Large intestine (tissue), 3 donors: ENCODE results near the gene P2RY12. TPM values are rescaled to one million over a fixed set of nuclear protein-coding genes. Genes with fewer than 3 reads are reported as not detected.

ENCODE experiments used
- DNase-seq, 2 donors: peaks; one replicate each; pipeline versions ENCODE4 v3.0.0 to v3.0.0-alpha.2; 2013
- H3K27ac ChIP-seq: one replicate; pipeline ENCODE4 v1.5.1; 2013; ENCODE audit warnings: low read length
- H3K27me3 ChIP-seq: 2 replicates; pipeline ENCODE4 v1.6.1; 2013; ENCODE audit warnings: low read length; ENCODE audit not compliant: control insufficient read depth, insufficient read depth
- H3K36me3 ChIP-seq: 2 replicates; pipeline ENCODE4 v1.6.1; 2013; ENCODE audit warnings: low read length; ENCODE audit not compliant: control insufficient read depth, insufficient read depth
- H3K4me1 ChIP-seq: one replicate; pipeline ENCODE4 v1.6.1; 2013; ENCODE audit warnings: low read length; ENCODE audit not compliant: control insufficient read depth, insufficient read depth
- H3K4me3 ChIP-seq: one replicate; pipeline ENCODE4 v1.5.1; 2013; ENCODE audit warnings: low read length
- H3K9me3 ChIP-seq: one replicate; pipeline ENCODE4 v1.6.1; 2013; ENCODE audit warnings: mild to moderate bottlenecking, low read depth, low read length, moderate library complexity; ENCODE audit not compliant: control insufficient read depth
- WGBS: methylation state at CpG from one replicate; pipeline ENCODE4 v1.1.5; 2013; ENCODE audit warnings: low lambda C conversion rate; ENCODE audit not compliant: insufficient coverage; 5-methylcytosine and 5-hydroxymethylcytosine counted together
- polyA plus RNA-seq: library from polyadenylated mRNA; unstranded; fragments of 120-200 nt; gene quantifications from one replicate; pipeline ENCODE4 v1.2.1, GENCODE V29; 2013

P2RY12 gene
- polyA plus RNA-seq, 1 donor = 2.3 TPM

DNA sequence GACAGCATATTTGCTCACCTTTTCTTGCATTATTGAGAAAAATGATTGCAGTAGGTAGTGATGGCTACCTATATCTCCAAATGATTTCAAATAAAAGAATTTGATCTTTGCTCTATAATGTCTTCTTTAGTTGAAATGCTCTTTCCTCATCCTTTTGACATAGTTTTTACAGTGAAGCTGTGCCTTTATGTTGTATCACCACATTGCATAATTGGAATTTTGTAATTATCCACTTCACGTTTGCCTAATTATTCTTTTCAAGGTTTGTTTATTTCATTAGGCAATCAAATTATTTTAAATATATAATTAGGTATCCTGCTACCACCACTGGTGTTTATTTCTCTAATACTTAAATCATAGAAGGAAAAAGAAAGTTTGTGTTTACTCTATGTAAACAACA is 33.9 kb downstream of the P2RY12 start:
- no peaks in the 10 kb centered on the region for H3K9me3 ChIP-seq
- no peaks in the 10 kb centered on the region for H3K4me1 ChIP-seq
- H3K27ac ChIP-seq = no peak overlapping the region
- no peaks in the 10 kb centered on the region for H3K36me3 ChIP-seq
- H3K4me3 ChIP-seq = no peak overlapping the region
- no peak for DNase-seq
- H3K27me3 ChIP-seq = no peaks in the 10 kb centered on the region
- 89% methylated on average over 1 of the region's 1 CpG for WGBS

DNA sequence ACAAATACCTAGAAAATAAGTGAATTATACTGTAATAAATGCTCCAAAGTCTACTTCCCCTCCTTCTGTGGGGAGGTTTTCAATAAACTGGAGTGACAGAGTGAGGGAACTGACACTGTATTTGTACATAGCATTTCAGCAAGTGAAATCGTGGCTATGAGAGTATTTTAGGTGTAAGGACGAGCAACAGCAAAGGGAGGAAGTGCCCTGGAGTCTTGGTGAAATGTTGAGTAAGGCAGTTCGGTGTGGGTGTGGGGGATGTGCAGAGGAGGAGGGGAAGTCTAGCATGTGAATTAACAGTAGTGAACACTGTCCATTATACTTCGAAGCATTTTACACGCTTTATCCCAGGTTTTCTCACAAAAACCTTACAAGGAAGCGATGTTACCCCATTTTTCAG is 37.1 kb downstream of the P2RY12 start:
- no peak overlapping the region for H3K27ac ChIP-seq
- H3K9me3 ChIP-seq = no peaks in the 10 kb centered on the region
- DNase-seq = no peak
- no peak overlapping the region for H3K4me3 ChIP-seq
- no peaks in the 10 kb centered on the region for H3K4me1 ChIP-seq
- no peaks in the 10 kb centered on the region for H3K27me3 ChIP-seq
- WGBS = 92% methylated on average over 4 of the region's 6 CpGs
- H3K36me3 ChIP-seq = no peaks in the 10 kb centered on the region

DNA sequence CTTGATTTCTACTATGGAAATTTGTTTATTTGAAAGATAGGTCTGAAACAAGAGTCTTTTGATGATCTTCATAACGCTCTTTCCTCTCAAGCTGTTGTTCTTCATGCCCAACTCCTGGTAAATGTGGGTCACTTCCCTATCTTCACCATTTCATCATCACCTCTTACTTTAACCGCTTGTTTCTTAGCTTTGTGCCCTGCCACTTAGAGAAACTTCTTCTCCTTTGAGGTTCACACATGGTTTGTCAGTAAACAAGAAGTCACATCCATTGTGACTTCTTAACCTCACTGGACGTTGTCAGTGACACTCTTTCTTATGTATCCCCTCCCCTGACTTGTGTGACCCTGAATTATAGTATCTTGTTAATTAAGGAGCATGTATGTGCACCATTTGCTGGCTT is 38.3 kb downstream of the P2RY12 start:
- no peak for DNase-seq
- H3K27ac ChIP-seq = peak overlapping the region; percentile 2
- 100% methylated on average over 1 of the region's 3 CpGs for WGBS

DNA sequence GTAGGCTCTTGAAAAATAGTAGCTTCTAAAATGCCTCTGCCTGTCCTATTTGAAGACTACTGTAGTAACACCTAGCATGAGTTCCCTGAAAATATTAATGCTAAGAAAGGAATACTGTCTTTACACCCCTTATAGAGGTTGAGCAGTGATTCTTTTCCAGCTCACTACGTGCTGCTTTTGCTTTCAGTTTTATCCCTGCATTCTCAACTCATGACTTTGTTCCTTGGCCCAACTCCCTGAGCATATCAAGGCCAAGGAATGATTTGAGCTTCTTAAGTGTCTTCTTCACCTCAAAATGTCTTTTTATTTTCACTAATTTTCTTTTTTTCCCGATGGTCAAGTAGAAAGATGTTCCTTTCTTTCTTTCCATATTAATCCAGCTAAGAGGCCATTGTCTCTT is 38.7 kb downstream of the P2RY12 start:
- peak overlapping the region; percentile 2 for H3K27ac ChIP-seq

More for the DNA sequence above, 38.3 kb downstream of the P2RY12 start:
- no peaks in the 10 kb centered on the region for H3K9me3 ChIP-seq
- H3K27me3 ChIP-seq = no peaks in the 10 kb centered on the region
- no peak overlapping the region for H3K4me3 ChIP-seq
- no peaks in the 10 kb centered on the region for H3K36me3 ChIP-seq
- no peaks in the 10 kb centered on the region for H3K4me1 ChIP-seq

DNA sequence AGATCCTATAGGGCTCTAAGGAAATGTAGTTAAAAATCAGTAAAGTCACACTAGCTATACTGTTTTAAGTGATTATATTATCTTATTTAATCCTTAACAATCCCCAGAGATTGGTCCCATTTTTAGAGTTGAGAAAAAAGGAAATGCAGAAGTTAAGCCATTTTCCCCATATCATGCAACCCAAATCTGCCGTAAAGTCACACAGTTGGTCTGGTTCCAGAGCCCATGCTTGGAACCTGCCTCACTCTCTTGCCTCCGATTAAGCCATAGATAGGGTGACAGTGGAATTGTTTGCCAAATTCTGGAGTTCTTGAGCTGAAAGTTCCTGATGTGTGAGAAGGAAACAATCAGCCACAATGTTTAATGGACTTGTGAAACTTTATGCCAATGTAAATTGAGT is 52.9 kb downstream of the P2RY12 start:
- no peak overlapping the region for H3K4me3 ChIP-seq
- H3K4me1 ChIP-seq = no peaks in the 10 kb centered on the region
- no peaks in the 10 kb centered on the region for H3K27me3 ChIP-seq
- H3K9me3 ChIP-seq = no peaks in the 10 kb centered on the region
- DNase-seq = no peak
- H3K36me3 ChIP-seq = no peaks in the 10 kb centered on the region
- no peak overlapping the region for H3K27ac ChIP-seq
- WGBS = no CpG with 5 or more reads among the region's 2 CpGs

More for the DNA sequence above, 38.7 kb downstream of the P2RY12 start:
- no peaks in the 10 kb centered on the region for H3K27me3 ChIP-seq
- WGBS = 70% methylated on average over 2 of the region's 2 CpGs
- DNase-seq = peak; percentile 39 to 57
- H3K9me3 ChIP-seq = no peaks in the 10 kb centered on the region
- H3K36me3 ChIP-seq = no peaks in the 10 kb centered on the region
- H3K4me3 ChIP-seq = no peak overlapping the region
- H3K4me1 ChIP-seq = no peaks in the 10 kb centered on the region

DNA sequence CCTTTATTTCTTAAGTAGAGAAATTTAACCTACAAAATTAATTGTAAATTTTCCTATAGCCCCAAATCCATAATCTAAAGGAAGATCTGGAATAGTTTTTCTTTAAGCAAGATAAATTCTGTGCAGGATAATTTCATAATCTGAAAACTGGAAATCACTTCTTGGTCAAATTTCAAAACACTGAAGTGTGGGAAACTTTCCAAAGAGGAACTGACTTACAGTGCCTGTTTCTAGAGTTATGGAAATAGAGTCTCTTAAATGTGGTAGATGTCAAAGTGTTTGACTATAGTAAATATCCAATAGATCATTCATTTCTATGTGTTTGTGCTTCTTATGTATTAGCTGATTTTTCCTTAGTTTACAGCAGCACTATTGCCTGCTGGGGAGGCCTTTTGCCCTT is 53.7 kb downstream of the P2RY12 start:
- H3K27me3 ChIP-seq = no peaks in the 10 kb centered on the region
- H3K4me1 ChIP-seq = no peaks in the 10 kb centered on the region
- H3K27ac ChIP-seq = no peak overlapping the region
- H3K36me3 ChIP-seq = no peaks in the 10 kb centered on the region
- DNase-seq = no peak
- H3K4me3 ChIP-seq = no peak overlapping the region
- H3K9me3 ChIP-seq = no peaks in the 10 kb centered on the region

DNA sequence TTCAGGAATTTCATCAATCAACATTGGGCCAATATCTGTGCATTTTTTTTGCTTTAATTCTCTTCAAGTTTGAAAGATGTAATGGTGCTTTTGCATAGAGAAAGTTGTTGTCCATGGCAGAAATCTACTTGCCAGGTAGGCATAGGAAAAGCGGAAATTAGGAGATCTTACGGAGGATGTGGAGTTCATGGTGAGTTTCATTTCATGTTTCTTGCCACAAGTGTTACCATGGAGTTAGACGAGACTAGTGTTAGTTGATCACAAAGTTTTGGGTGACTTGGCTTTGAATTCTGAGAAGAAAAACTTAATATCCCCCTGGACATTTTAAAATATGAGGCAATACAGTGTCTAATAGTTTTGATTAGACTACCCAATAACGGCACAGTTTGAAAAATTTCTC is 54.2 kb downstream of the P2RY12 start:
- WGBS = 0% methylated on average over 1 of the region's 4 CpGs
- H3K9me3 ChIP-seq = no peaks in the 10 kb centered on the region
- no peaks in the 10 kb centered on the region for H3K36me3 ChIP-seq
- no peaks in the 10 kb centered on the region for H3K4me1 ChIP-seq
- H3K4me3 ChIP-seq = no peak overlapping the region
- no peak overlapping the region for H3K27ac ChIP-seq
- no peak for DNase-seq
- no peaks in the 10 kb centered on the region for H3K27me3 ChIP-seq

DNA sequence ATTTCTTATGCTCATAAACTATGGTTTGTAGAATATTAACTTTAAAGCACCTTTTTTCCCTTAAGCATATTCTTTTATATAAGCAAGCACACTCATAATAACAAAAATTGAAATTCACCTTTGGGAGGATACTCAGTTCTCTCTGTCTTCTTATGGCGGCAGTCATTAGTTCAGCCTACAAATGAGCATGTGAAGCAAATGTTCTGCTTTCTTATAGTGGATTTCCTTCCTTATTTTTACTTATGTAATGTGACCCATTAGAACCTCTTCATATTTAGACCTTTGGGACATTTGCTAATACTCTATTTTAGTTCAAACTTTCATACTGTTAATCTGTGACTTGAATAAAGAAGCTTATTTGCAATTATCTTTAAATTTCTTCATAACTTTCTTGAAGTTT is 55.2 kb downstream of the P2RY12 start, which contains the start of gene P2RY13:
Gene P2RY13 (minus strand): TSS at position 187 of the 400 bp plus-strand sequence. CDS start 21 bp downstream, at position 166.
- H3K4me1 ChIP-seq = no peaks in the 10 kb centered on the region
- WGBS = no CpG with 5 or more reads among the region's 1 CpG
- H3K36me3 ChIP-seq = no peaks in the 10 kb centered on the region
- DNase-seq = no peak
- no peak within 1 kb of the TSS for H3K27ac ChIP-seq
- H3K9me3 ChIP-seq = no peaks in the 10 kb centered on the region
- no peaks in the 10 kb centered on the region for H3K27me3 ChIP-seq
- H3K4me3 ChIP-seq = peak within 1 kb of the TSS; percentile 5

DNA sequence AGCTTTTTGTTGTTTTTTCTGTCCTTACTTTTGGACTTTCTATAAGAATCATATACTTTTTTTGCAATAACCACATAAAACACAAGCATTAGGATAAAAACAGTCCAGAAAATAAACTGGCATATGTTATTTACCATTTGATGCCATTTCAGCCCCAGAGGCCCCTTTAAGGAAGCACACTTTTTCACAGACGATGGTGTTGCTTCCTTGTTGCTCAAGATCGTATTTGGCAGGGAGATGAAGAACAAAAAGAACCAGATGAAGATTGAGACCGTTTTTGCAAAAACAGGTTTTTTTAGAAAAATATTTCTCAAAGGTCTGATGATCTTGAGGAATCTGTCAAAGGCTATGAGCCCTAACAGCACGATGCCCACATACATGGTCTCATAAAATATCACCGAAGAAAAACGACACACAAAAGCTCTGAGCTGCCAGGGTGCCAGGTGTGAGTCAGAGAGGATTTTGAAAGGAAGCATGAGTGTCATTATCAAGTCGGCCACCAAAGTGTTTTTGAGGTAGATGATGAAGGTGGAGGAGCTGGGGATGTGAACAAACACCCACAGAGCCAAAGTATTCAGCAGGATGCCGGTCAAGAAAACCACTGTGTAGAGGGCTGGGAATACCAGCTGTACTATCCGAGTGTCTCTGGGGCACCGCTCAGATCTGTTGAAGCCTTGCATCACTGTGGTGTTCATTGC is 56.1 kb downstream of the P2RY12 start:
- Histone ChIP-seq H3K4me3 (peak overlapping the region; percentile 5), H3K36me3 (no peaks in the 10 kb centered on the region), H3K27me3 (no peaks in the 10 kb centered on the region), H3K9me3 (no peaks in the 10 kb centered on the region), H3K27ac (no peak overlapping the region), H3K4me1 (no peaks in the 10 kb centered on the region)
- WGBS = 90% methylated on average over 2 of the region's 10 CpGs
- DNase-seq = no peak

DNA sequence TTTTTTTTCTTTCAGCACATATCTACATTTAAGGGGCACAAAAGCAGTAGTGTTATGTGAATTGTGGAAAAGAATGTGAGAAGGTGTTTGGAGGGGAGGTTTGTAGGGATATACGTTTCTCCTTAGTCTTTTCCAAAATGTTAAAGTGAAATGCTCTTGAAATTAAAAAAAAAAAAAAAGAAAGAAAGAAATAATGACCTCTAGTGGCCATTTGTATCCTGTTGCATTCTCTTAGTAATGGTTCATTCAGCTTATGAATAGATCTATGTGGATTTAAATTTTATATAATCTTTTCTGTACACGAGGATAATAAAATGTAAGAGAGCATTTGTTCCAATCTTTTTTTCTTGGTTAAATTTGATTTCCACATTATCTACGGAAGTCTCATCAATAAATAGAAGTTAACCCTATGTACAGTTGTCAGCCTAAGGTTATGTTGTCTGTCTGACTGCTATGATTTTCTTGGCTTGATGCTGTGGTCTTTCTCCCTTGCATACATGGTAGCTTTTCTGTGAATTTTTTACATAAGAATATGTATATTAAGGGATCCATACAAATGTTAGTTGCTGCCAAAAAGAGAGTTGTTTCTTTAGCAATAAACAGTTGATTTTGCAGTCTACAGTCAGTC is 56.9 kb downstream of the P2RY12 start:
- DNase-seq = no peak
- no peaks in the 10 kb centered on the region for H3K36me3 ChIP-seq
- no peak overlapping the region for H3K4me3 ChIP-seq
- H3K27ac ChIP-seq = no peak overlapping the region
- 41% methylated on average over 2 of the region's 3 CpGs for WGBS
- no peaks in the 10 kb centered on the region for H3K9me3 ChIP-seq
- H3K4me1 ChIP-seq = no peaks in the 10 kb centered on the region
- no peaks in the 10 kb centered on the region for H3K27me3 ChIP-seq

DNA sequence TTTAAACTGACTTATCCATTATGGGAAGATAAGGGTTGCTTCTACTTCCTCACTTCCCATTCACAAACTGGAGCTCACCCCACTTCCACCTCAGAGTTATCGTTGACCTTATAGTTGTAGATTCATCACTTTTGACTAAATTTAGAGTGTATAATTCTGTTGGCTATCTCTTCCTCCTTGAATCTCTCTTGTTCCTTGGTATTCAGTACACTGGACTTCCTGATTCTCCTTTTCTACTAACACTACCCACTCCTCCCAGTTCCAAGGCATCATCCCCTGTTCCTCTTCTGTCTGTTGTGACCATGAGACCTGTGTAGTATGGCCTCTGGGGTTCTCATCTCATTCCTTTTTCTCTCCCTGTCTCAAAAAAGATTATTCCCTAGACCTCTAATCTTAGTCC is 62.0 kb downstream of the P2RY12 start:
- whole genome bisulfite sequencing = 100% methylated on average over 1 of the region's 1 CpG
- H3K9me3 ChIP-seq = no peaks in the 10 kb centered on the region
- no peak overlapping the region for H3K27ac ChIP-seq
- no peaks in the 10 kb centered on the region for H3K4me1 ChIP-seq
- no peak overlapping the region for H3K4me3 ChIP-seq
- no peaks in the 10 kb centered on the region for H3K27me3 ChIP-seq
- no peak for DNase-seq
- H3K36me3 ChIP-seq = no peaks in the 10 kb centered on the region
